GM18508 (cell line): ENCODE results near the gene ADAR.
"Not testable (repeated sequence)": the region's sequence is repeated elsewhere in the genome, so short reads cannot be mapped to it uniquely, and the experiment has no call there.

Source experiments
- ATAC-seq: cut with Tn5 transposase; IDR thresholded peaks from one replicate; pipeline ENCODE4 v1.9.1; 2021; ENCODE audit warnings: moderate number of reproducible peaks; ENCODE audit not compliant: insufficient read depth, unreplicated experiment

ADAR gene

GRCh38 chr1:154607609-154608396 lies at the start of gene ADAR:
TSS of gene ADAR (minus strand) at chr1:154608186. CDS start at chr1:154608006, 180 bp downstream.
- no peak for ATAC-seq

GRCh38 chr1:154657556-154657955 lies 49.6 kb upstream of the ADAR start:
- no peak for ATAC-seq

- ATAC-seq, result no peak
These were observed 44.9 kb upstream of the ADAR start for GRCh38 chr1:154652893-154653292.

- not testable (repeated sequence) for ATAC-seq
These were observed 36.7 kb upstream of the ADAR start for GRCh38 chr1:154644724-154645123.

GRCh38 chr1:154641534-154641933 lies 33.5 kb upstream of the ADAR start:
- ATAC-seq, result no peak

- ATAC-seq, result no peak
These were observed 31.9 kb upstream of the ADAR start for GRCh38 chr1:154639876-154640275.

- no peak for ATAC-seq
These were observed 27.2 kb upstream of the ADAR start for GRCh38 chr1:154635171-154635570.

- ATAC-seq, result no peak
These were observed 21.7 kb upstream of the ADAR start for GRCh38 chr1:154629675-154630073.

- ATAC-seq, result no peak
These were observed 21.2 kb upstream of the ADAR start for GRCh38 chr1:154629061-154629674.

- no peak for ATAC-seq
These were observed 20.1 kb upstream of the ADAR start for GRCh38 chr1:154628121-154628405.

- no peak for ATAC-seq
These were observed 19.5 kb upstream of the ADAR start for GRCh38 chr1:154627257-154628120.

- ATAC-seq, result no peak
These were observed 18.7 kb upstream of the ADAR start for GRCh38 chr1:154626456-154627256.

- ATAC-seq, result no peak
These were observed 17.0 kb upstream of the ADAR start for GRCh38 chr1:154624746-154625643.

GRCh38 chr1:154623358-154623757 lies 15.4 kb upstream of the ADAR start:
- no peak for ATAC-seq

- ATAC-seq, result no peak
These were observed 14.6 kb upstream of the ADAR start for GRCh38 chr1:154622503-154623039.

GRCh38 chr1:154621875-154622274 lies 13.9 kb upstream of the ADAR start:
- ATAC-seq, result no peak

- no peak for ATAC-seq
These were observed 12.8 kb upstream of the ADAR start for GRCh38 chr1:154620751-154621150.

GRCh38 chr1:154619181-154619948 lies 11.4 kb upstream of the ADAR start:
- ATAC-seq, result no peak
